Amniotic epithelial cell (primary cell): ENCODE measurements around the gene COX15.
A peak's percentile ranks its signal among the peaks of the same experiment; 100 is the strongest.

Experiments used
- DNase-seq: peaks from one replicate; pipeline ENCODE4 v3.0.0-alpha.2; 2010; ENCODE audit warnings: low read depth

The COX15 gene

GRCh38 chr10:99732033-99732842, at the start of gene COX15, which contains the start of gene CUTC:
Gene COX15, minus strand, starts transcription at chr10:99732127. Its CDS starts 78 bp downstream, at chr10:99732049.
Gene CUTC, plus strand, starts transcription at chr10:99732234. Its CDS starts 115 bp downstream, at chr10:99732349.
- DNase-seq: peak; percentile 96

GRCh38 chr10:99779335-99779734, 47.4 kb upstream of the COX15 start:
- peak; percentile 89 for DNase-seq

GRCh38 chr10:99777918-99778714, 46.2 kb upstream of the COX15 start:
- DNase-seq: no peak

- DNase-seq: peak; percentile 89
Measured at GRCh38 chr10:99775850-99776249, 43.9 kb upstream of the COX15 start.

- DNase-seq: no peak
Measured at GRCh38 chr10:99770408-99771045, 38.6 kb upstream of the COX15 start.

- DNase-seq: no peak
Measured at GRCh38 chr10:99769706-99770105, 37.8 kb upstream of the COX15 start.

GRCh38 chr10:99768556-99768955, 36.6 kb upstream of the COX15 start:
- DNase-seq: no peak

GRCh38 chr10:99767901-99768300, 36.0 kb upstream of the COX15 start:
- DNase-seq: no peak

GRCh38 chr10:99766302-99766681, 34.4 kb upstream of the COX15 start:
- DNase-seq: no peak

GRCh38 chr10:99765672-99766301, 33.9 kb upstream of the COX15 start:
- no peak for DNase-seq

- no peak for DNase-seq
Measured at GRCh38 chr10:99761365-99761764, 29.4 kb upstream of the COX15 start.

GRCh38 chr10:99760321-99760720, 28.4 kb upstream of the COX15 start:
- no peak for DNase-seq

- peak; percentile 95 for DNase-seq
Measured at GRCh38 chr10:99758211-99758891, 26.4 kb upstream of the COX15 start.

GRCh38 chr10:99756159-99756558, 24.2 kb upstream of the COX15 start:
- DNase-seq: no peak

GRCh38 chr10:99754670-99755069, 22.7 kb upstream of the COX15 start:
- peak; percentile 48 for DNase-seq

- no peak for DNase-seq
Measured at GRCh38 chr10:99750641-99751040, 18.7 kb upstream of the COX15 start.

GRCh38 chr10:99748823-99749451, 17.0 kb upstream of the COX15 start:
- DNase-seq: no peak

- DNase-seq: peak; percentile 72
Measured at GRCh38 chr10:99746166-99746565, 14.2 kb upstream of the COX15 start.

GRCh38 chr10:99743841-99744240, 11.9 kb upstream of the COX15 start:
- DNase-seq: no peak

GRCh38 chr10:99742701-99743100, 10.8 kb upstream of the COX15 start:
- no peak for DNase-seq

- peak; percentile 60 for DNase-seq
Measured at GRCh38 chr10:99742254-99742653, 10.3 kb upstream of the COX15 start.
